ENCODE measurements around the gene RBBP7.

DNA sequence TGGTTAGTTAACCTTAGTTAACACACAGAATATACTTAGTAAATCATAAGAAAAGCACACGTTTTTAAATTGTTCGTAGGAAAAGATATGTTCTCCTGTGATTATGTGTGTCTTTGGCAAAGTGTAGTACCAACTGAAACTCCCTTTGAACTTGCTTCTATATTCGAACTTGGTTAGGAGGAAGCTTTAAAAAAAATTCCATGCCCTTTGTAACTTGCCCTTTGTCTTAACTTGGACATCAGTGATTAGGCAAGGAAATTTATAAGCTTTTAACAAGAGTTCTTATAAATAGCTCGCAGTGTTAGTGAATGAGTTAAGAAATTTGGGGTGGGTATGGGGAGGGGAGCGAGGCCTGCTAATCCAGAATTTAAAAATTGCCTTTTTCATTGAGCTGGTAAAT is 50.5 kb downstream of the RBBP7 start:
- TF ChIP-seq, protein P1, sequence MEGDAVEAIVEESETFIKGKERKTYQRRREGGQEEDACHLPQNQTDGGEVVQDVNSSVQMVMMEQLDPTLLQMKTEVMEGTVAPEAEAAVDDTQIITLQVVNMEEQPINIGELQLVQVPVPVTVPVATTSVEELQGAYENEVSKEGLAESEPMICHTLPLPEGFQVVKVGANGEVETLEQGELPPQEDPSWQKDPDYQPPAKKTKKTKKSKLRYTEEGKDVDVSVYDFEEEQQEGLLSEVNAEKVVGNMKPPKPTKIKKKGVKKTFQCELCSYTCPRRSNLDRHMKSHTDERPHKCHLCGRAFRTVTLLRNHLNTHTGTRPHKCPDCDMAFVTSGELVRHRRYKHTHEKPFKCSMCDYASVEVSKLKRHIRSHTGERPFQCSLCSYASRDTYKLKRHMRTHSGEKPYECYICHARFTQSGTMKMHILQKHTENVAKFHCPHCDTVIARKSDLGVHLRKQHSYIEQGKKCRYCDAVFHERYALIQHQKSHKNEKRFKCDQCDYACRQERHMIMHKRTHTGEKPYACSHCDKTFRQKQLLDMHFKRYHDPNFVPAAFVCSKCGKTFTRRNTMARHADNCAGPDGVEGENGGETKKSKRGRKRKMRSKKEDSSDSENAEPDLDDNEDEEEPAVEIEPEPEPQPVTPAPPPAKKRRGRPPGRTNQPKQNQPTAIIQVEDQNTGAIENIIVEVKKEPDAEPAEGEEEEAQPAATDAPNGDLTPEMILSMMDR (conservative IDR thresholded peaks at IDR 0.05) = no peak
- no peak for TF ChIP-seq EZH2 (IDR thresholded peaks at IDR 0.05; ENCODE audit: low read depth)
